IMR-90 (cell line): ENCODE data around the gene ADAMTS8.

ENCODE experiments used
- MAFK ChIP-seq: IDR thresholded peaks from 2 replicates; pipeline ENCODE4 v1.6.1; 2012; ENCODE audit warnings: low read depth, low read length, improper control_type of control experiment
- NFE2L2 ChIP-seq: fragments of 150-350 bp; IDR thresholded peaks from 2 replicates; pipeline ENCODE4 v1.6.1; 2016; ENCODE audit warnings: low read depth, mild to moderate bottlenecking, low read length
- POLR2A ChIP-seq: IDR thresholded peaks from 2 replicates; pipeline ENCODE4 v1.6.1; 2012; ENCODE audit warnings: mild to moderate bottlenecking, low read depth, low read length
- RAD21 ChIP-seq: IDR thresholded peaks from 2 replicates; pipeline ENCODE4 v1.6.1; 2012; ENCODE audit warnings: low read length, improper control_type of control experiment
- RCOR1 ChIP-seq: IDR thresholded peaks from 2 replicates; pipeline ENCODE4 v1.6.1; 2012; ENCODE audit warnings: mild to moderate bottlenecking, low read length, improper control_type of control experiment; ENCODE audit not compliant: insufficient replicate concordance
- RFX5 ChIP-seq: IDR thresholded peaks from 2 replicates; pipeline ENCODE4 v1.8.0; 2012; ENCODE audit warnings: low read depth, mild to moderate bottlenecking, low read length, moderate library complexity
- USF2 ChIP-seq: fragments of 150-350 bp; IDR thresholded peaks from 2 replicates; pipeline ENCODE4 v1.6.1; 2017; ENCODE audit warnings: mild to moderate bottlenecking, antibody characterized with exemption, low read length, low read depth
- TF ChIP-seq, protein P1 (sequence below): conservative IDR thresholded peaks from 2 replicates; pipeline ENCODE4 v1.5.1; 2012; ENCODE audit warnings: mild to moderate bottlenecking, low read depth, low read length, improper control_type of control experiment
- TF ChIP-seq, protein P2 (sequence below): fragments of 150-350 bp; IDR thresholded peaks from 2 replicates; pipeline ENCODE4 v1.6.1; 2016; ENCODE audit warnings: low read depth, mild to moderate bottlenecking, low read length, moderate library complexity, borderline replicate concordance

DNA sequence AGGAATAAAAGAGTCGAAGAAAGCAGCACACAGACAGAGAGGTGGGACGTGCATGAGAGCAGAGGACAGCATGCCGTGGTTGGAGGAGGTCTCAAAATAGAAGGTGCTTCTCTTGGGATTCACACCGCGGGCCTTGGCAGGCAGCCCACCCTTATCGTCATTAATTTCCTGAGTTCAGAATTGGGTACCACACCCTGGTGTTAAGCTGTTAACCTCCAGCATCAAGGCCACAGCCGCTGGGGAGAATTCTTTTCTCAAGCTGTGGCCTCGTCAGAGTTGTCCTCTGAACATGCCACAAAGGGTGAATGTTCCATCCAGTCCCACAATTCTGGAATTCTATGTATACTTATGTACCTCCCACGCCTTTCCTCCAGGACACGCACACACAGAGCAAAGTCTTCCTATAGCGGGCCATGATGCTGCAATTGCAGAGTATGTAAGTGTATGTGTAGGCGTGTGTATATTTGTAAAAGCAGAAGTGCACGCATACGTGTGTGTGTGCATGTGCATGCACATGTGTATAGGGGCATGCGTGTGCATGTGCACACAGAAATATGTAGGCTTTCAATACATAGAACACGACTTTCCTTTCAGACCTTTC, 39.0 kb downstream of the ADAMTS8 start:
- TF ChIP-seq POLR2A (no peak), RCOR1 (no peak), RAD21 (no peak), RFX5 (no peak), USF2 (no peak), NFE2L2 (no peak), MAFK (no peak)
- TF ChIP-seq, protein P1, sequence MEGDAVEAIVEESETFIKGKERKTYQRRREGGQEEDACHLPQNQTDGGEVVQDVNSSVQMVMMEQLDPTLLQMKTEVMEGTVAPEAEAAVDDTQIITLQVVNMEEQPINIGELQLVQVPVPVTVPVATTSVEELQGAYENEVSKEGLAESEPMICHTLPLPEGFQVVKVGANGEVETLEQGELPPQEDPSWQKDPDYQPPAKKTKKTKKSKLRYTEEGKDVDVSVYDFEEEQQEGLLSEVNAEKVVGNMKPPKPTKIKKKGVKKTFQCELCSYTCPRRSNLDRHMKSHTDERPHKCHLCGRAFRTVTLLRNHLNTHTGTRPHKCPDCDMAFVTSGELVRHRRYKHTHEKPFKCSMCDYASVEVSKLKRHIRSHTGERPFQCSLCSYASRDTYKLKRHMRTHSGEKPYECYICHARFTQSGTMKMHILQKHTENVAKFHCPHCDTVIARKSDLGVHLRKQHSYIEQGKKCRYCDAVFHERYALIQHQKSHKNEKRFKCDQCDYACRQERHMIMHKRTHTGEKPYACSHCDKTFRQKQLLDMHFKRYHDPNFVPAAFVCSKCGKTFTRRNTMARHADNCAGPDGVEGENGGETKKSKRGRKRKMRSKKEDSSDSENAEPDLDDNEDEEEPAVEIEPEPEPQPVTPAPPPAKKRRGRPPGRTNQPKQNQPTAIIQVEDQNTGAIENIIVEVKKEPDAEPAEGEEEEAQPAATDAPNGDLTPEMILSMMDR = no peak
- TF ChIP-seq, protein P2, sequence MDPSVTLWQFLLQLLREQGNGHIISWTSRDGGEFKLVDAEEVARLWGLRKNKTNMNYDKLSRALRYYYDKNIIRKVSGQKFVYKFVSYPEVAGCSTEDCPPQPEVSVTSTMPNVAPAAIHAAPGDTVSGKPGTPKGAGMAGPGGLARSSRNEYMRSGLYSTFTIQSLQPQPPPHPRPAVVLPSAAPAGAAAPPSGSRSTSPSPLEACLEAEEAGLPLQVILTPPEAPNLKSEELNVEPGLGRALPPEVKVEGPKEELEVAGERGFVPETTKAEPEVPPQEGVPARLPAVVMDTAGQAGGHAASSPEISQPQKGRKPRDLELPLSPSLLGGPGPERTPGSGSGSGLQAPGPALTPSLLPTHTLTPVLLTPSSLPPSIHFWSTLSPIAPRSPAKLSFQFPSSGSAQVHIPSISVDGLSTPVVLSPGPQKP = no peak
